HepG2 (cell line): ENCODE data around the gene CTF1. TPM values are rescaled to one million over a fixed set of nuclear protein-coding genes. Genes with fewer than 3 reads are reported as not detected.

Experiments used
- AKAP8 ChIP-seq: sonication (generic); formaldehyde crosslinking; IDR thresholded peaks from 2 replicates; pipeline ENCODE4 v1.5.1; 2020; ENCODE audit warnings: mild to moderate bottlenecking, missing genetic modification reagents
- ERF ChIP-seq: IDR thresholded peaks from 2 replicates; pipeline ENCODE4 v1.6.1; 2018; ENCODE audit warnings: missing biosample characterization, missing genetic modification reagents
- GATAD2A ChIP-seq: IDR thresholded peaks from 2 replicates; pipeline ENCODE4 v1.6.1; 2016
- HCFC1 ChIP-seq: fragments of 150-350 bp; IDR thresholded peaks from 2 replicates; pipeline ENCODE4 v1.6.1; 2014; ENCODE audit warnings: low read depth, low read length
- HES4 ChIP-seq: sonication (generic); formaldehyde crosslinking; IDR thresholded peaks from 2 replicates; pipeline ENCODE4 v1.9.0; 2021; ENCODE audit warnings: mild to moderate bottlenecking, missing genetic modification reagents, borderline replicate concordance
- KAT8 ChIP-seq: IDR thresholded peaks from 2 replicates; pipeline ENCODE4 v1.6.1; 2016; ENCODE audit warnings: missing genetic modification reagents, missing compliant biosample characterization
- KDM2A ChIP-seq: sonication (generic); formaldehyde crosslinking; IDR thresholded peaks from 2 replicates; pipeline ENCODE4 v1.4.0; 2020; ENCODE audit warnings: low read depth, missing genetic modification reagents, borderline replicate concordance
- MEIS1 ChIP-seq: sonication (generic); formaldehyde crosslinking; IDR thresholded peaks from 2 replicates; pipeline ENCODE4 v1.9.0; 2021; ENCODE audit warnings: mild to moderate bottlenecking, missing genetic modification reagents, moderate library complexity, borderline replicate concordance
- MZF1 ChIP-seq: sonication (generic); formaldehyde crosslinking; IDR thresholded peaks from 2 replicates; pipeline ENCODE4 v1.8.1; 2023; ENCODE audit warnings: mild to moderate bottlenecking, missing genetic modification reagents, borderline replicate concordance
- NFKB2 ChIP-seq: sonication (generic); formaldehyde crosslinking; IDR thresholded peaks from 2 replicates; pipeline ENCODE4 v1.4.0; 2020; ENCODE audit warnings: missing genetic modification reagents, borderline replicate concordance
- POLR2AphosphoS5 ChIP-seq: IDR thresholded peaks from 2 replicates; pipeline ENCODE4 v1.6.1; 2012; ENCODE audit warnings: low read depth, low read length
- RARA ChIP-seq: IDR thresholded peaks from 2 replicates; pipeline ENCODE4 v1.6.1; 2016; ENCODE audit warnings: missing genetic modification reagents, missing compliant biosample characterization
- TMF1 ChIP-seq: sonication (generic); formaldehyde crosslinking; IDR thresholded peaks from 2 replicates; pipeline ENCODE4 v1.8.1; 2022; ENCODE audit warnings: low read depth, missing genetic modification reagents
- XRCC5 ChIP-seq: fragments of 200-400 bp; formaldehyde crosslinking; optimal IDR thresholded peaks from 2 replicates; pipeline ENCODE3; 2017; ENCODE audit warnings: mild to moderate bottlenecking, low read length
- ZBTB21 ChIP-seq: sonication (generic); formaldehyde crosslinking; IDR thresholded peaks from 2 replicates; pipeline ENCODE4 v1.4.0; 2020; ENCODE audit warnings: missing genetic modification reagents
- ZNF546 ChIP-seq: sonication (generic); formaldehyde crosslinking; conservative IDR thresholded peaks from 2 replicates; pipeline ENCODE4 v1.8.1; 2023; ENCODE audit warnings: mild to moderate bottlenecking, missing genetic modification reagents
- ZSCAN25 ChIP-seq: sonication (generic); formaldehyde crosslinking; IDR thresholded peaks from 2 replicates; pipeline ENCODE4 v1.8.0; 2022; ENCODE audit warnings: mild to moderate bottlenecking, missing genetic modification reagents
- polyA plus RNA-seq, 8 experiments: library from polyadenylated mRNA; depleted of rRNA in 3 of 8; stranded (reverse) in 7 of 8; unstranded in 1 of 8; fragments of >200 nt; fragmentation: Illumina TruSeq in 4 of 8; extraction: Trizol in 4 of 8; gene quantifications; 2 replicates each; pipeline versions ENCODE4 v1.2.1 to v1.2.3, GENCODE V29; 2011 to 2016; ENCODE audit warnings: low read depth in 4 of 8, missing spikeins in 1 of 8, mixed read lengths in 1 of 8; ENCODE audit not compliant: insufficient read depth in 1 of 8
- total RNA-seq, 5 experiments: library from RNA; depleted of rRNA; stranded (reverse); fragments of >200 nt; fragmentation: Illumina TruSeq; extraction: Trizol; gene quantifications; 2 replicates each; pipeline ENCODE4 v1.2.3, GENCODE V29; 2016; ENCODE audit warnings: low read depth in 1 of 5
- TF ChIP-seq, protein P1 (sequence below): sonication (generic); formaldehyde crosslinking; IDR thresholded peaks from 2 replicates; pipeline ENCODE4 v1.4.0; 2020; ENCODE audit warnings: mild to moderate bottlenecking, missing genetic modification reagents
- TF ChIP-seq, protein P2 (sequence below): IDR thresholded peaks from 2 replicates; pipeline ENCODE4 v1.6.1; 2016; ENCODE audit warnings: low read depth, borderline replicate concordance
- TF ChIP-seq, protein P3 (sequence below): sonication (generic); formaldehyde crosslinking; IDR thresholded peaks from 2 replicates; pipeline ENCODE4 v1.9.0; 2022; ENCODE audit warnings: missing genetic modification reagents, mild to moderate bottlenecking, borderline replicate concordance
- TF ChIP-seq, protein P4 (sequence below): IDR thresholded peaks from 2 replicates; pipeline ENCODE4 v1.6.1; 2012; ENCODE audit warnings: inconsistent platforms
- TF ChIP-seq, protein P5 (sequence below): sonication (generic); formaldehyde crosslinking; IDR thresholded peaks from 2 replicates; pipeline ENCODE4 v1.5.0; 2020; ENCODE audit warnings: mild to moderate bottlenecking, missing genetic modification reagents
- TF ChIP-seq, protein P6 (sequence below): sonication (generic); formaldehyde crosslinking; IDR thresholded peaks from 2 replicates; pipeline ENCODE4 v1.4.0; 2020; ENCODE audit warnings: mild to moderate bottlenecking, missing genetic modification reagents

Gene CTF1
- total and polyA plus RNA-seq, 2 of the 13 experiments (the other 11 are each of a cell fraction or from before 2014, with no cell fraction given), result 0.13 to 1.8 TPM

DNA sequence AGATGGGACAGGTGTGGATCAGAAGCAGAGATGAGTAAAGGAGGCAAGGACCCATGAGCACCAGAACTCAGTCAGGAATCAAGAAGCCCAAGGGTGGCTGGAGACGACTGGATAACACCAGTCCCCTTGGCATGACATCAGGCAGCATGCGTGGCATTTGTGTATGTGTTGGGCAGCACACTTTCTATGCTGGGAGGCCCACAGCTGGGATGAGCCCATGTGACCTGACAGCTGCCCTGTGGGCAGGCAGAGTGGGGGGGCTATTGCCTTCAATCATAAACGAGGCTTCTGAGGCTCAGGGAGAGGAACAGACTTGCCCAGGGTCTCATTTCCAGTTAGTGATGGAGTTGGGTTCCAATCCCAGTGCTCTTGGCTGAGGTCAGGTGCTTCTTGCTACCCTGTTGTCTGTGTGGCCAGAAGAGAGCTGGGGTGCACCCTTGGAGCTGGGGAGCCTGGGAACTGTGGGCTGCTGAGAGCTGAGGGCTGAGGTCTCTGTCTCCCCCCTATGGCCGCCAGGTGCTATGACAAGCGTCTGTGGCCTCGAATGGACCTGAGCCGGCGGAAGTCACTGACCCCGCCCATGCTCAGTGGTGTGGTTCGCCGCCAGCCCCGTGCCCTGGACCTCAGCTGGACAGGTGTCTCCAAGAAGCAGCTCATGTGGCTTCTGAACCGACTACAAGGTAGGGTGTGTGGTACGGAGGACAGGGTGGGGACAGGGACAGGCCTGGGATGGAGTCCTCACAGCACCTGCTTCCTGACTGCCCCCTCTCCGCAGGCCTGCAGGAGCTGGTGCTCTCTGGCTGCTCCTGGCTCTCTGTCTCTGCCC, 45.4 kb downstream of the CTF1 start (continued):
- TF ChIP-seq, protein P1, sequence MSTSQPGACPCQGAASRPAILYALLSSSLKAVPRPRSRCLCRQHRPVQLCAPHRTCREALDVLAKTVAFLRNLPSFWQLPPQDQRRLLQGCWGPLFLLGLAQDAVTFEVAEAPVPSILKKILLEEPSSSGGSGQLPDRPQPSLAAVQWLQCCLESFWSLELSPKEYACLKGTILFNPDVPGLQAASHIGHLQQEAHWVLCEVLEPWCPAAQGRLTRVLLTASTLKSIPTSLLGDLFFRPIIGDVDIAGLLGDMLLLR (CRISPR knock-in tag), result peak; percentile 52; the same call in 1 of the 2 replicates
- TF ChIP-seq, protein P2, sequence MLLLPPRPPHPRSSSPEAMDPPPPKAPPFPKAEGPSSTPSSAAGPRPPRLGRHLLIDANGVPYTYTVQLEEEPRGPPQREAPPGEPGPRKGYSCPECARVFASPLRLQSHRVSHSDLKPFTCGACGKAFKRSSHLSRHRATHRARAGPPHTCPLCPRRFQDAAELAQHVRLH (CRISPR knock-in tag), result peak; percentile 69; the same call in 1 of the 2 replicates
- TF ChIP-seq, protein P3, sequence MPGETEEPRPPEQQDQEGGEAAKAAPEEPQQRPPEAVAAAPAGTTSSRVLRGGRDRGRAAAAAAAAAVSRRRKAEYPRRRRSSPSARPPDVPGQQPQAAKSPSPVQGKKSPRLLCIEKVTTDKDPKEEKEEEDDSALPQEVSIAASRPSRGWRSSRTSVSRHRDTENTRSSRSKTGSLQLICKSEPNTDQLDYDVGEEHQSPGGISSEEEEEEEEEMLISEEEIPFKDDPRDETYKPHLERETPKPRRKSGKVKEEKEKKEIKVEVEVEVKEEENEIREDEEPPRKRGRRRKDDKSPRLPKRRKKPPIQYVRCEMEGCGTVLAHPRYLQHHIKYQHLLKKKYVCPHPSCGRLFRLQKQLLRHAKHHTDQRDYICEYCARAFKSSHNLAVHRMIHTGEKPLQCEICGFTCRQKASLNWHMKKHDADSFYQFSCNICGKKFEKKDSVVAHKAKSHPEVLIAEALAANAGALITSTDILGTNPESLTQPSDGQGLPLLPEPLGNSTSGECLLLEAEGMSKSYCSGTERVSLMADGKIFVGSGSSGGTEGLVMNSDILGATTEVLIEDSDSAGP (CRISPR knock-in tag), result peak; percentile 80; the same call in 1 of the 2 replicates
- TF ChIP-seq, protein P4, sequence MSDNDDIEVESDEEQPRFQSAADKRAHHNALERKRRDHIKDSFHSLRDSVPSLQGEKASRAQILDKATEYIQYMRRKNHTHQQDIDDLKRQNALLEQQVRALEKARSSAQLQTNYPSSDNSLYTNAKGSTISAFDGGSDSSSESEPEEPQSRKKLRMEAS, result peak; percentile 71; the same call in 1 of the 2 replicates
- no peak for TF ChIP-seq MZF1 (CRISPR knock-in tag)
- peak; percentile 49; the same call in 1 of the 2 replicates for TF ChIP-seq GATAD2A (CRISPR knock-in tag)
- peak; percentile 38; the same call in 1 of the 2 replicates for TF ChIP-seq POLR2AphosphoS5
- TF ChIP-seq HCFC1, result 0 out of 2 replicates have a peak, but pooled peaks have one; percentile 20
- TF ChIP-seq ZBTB21 (CRISPR knock-in tag), result no peak
- TF ChIP-seq AKAP8, result 0 out of 2 replicates have a peak, but pooled peaks have one; percentile 29
- peak; percentile 62; the same call in 1 of the 2 replicates for TF ChIP-seq KDM2A (CRISPR knock-in tag)
- peak; percentile 92 for TF ChIP-seq XRCC5
- peak; percentile 63; the same call in 1 of the 2 replicates for TF ChIP-seq ZSCAN25 (CRISPR knock-in tag)
- peak; percentile 84; the same call in 1 of the 2 replicates for TF ChIP-seq MEIS1 (CRISPR knock-in tag)
- 0 out of 2 replicates have a peak, but pooled peaks have one; percentile 10 for TF ChIP-seq HES4 (CRISPR knock-in tag)
- TF ChIP-seq KAT8 (CRISPR knock-in tag), result peak; percentile 34; the same call in 1 of the 2 replicates
- TF ChIP-seq, protein P5, sequence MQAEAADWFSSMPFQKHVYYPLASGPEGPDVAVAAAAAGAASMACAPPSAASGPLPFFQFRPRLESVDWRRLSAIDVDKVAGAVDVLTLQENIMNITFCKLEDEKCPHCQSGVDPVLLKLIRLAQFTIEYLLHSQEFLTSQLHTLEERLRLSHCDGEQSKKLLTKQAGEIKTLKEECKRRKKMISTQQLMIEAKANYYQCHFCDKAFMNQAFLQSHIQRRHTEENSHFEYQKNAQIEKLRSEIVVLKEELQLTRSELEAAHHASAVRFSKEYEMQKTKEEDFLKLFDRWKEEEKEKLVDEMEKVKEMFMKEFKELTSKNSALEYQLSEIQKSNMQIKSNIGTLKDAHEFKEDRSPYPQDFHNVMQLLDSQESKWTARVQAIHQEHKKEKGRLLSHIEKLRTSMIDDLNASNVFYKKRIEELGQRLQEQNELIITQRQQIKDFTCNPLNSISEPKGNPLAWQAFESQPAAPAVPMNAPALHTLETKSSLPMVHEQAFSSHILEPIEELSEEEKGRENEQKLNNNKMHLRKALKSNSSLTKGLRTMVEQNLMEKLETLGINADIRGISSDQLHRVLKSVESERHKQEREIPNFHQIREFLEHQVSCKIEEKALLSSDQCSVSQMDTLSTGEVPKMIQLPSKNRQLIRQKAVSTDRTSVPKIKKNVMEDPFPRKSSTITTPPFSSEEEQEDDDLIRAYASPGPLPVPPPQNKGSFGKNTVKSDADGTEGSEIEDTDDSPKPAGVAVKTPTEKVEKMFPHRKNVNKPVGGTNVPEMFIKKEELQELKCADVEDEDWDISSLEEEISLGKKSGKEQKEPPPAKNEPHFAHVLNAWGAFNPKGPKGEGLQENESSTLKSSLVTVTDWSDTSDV (CRISPR knock-in tag), result peak; percentile 52; the same call in 1 of the 2 replicates
- no peak for TF ChIP-seq ZNF546
- TF ChIP-seq, protein P6, sequence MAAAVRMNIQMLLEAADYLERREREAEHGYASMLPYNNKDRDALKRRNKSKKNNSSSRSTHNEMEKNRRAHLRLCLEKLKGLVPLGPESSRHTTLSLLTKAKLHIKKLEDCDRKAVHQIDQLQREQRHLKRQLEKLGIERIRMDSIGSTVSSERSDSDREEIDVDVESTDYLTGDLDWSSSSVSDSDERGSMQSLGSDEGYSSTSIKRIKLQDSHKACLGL (CRISPR knock-in tag), result 0 out of 2 replicates have a peak, but pooled peaks have one; percentile 72
- TF ChIP-seq ERF (CRISPR knock-in tag), result peak; percentile 66; the same call in 1 of the 2 replicates
- 0 out of 2 replicates have a peak, but pooled peaks have one; percentile 4 for TF ChIP-seq RARA (CRISPR knock-in tag)
- no peak for TF ChIP-seq TMF1
- TF ChIP-seq NFKB2 (CRISPR knock-in tag), result peak; percentile 81; the same call in 1 of the 2 replicates
